Tibial artery (tissue), 4 donors: ENCODE data around the gene SELL.
"Not testable (repeated sequence)": the region's sequence is repeated elsewhere in the genome, so short reads cannot be mapped to it uniquely, and the experiment has no call there.

Source experiments
- DNase-seq, 2 donors: peaks; one replicate each; pipeline ENCODE4 v3.0.0-alpha.2; 2019
- H3K27ac ChIP-seq, 2 donors: fragments of 200-600 bp; sonication (generic) in 1 of 2; 1 replicate in 1 of 2; 2 replicates in 1 of 2; pipeline ENCODE4 v1.5.1; 2018 to 2019; ENCODE audit warnings: mild to moderate bottlenecking in 1 of 2
- H3K27me3 ChIP-seq, 2 donors: fragments of 200-600 bp; sonication (generic) in 1 of 2; one replicate each; pipeline versions ENCODE4 v1.5.1 to v1.6.0; 2016 to 2019
- H3K36me3 ChIP-seq, 3 donors: fragments of 200-600 bp; sonication (generic) in 2 of 3; one replicate each; pipeline ENCODE4 v1.5.1; 2016 to 2019; ENCODE audit warnings: mild to moderate bottlenecking in 2 of 3
- H3K4me1 ChIP-seq, 4 donors: fragments of 200-600 bp; sonication (generic) in 2 of 4; 1 replicate in 3 of 4; 2 replicates in 1 of 4; pipeline ENCODE4 v1.5.1; 2016 to 2019
- H3K4me3 ChIP-seq, 2 donors: fragments of 200-600 bp; sonication (generic) in 1 of 2; 1 replicate in 1 of 2; 2 replicates in 1 of 2; pipeline ENCODE4 v1.5.1; 2018 to 2019; ENCODE audit warnings: mild to moderate bottlenecking in 2 of 2
- H3K9me3 ChIP-seq, 3 donors: fragments of 200-600 bp; sonication (generic) in 1 of 3; one replicate each; pipeline ENCODE4 v1.5.1; 2016 to 2019
- CTCF ChIP-seq, 2 experiments: fragments of 200-600 bp in 1 of 2; fragments of 450-650 bp in 1 of 2; IDR thresholded peaks; one replicate each; pipeline ENCODE4 v1.5.1; 2017 to 2019; ENCODE audit warnings: antibody characterized with exemption in 2 of 2, mild to moderate bottlenecking in 1 of 2, moderate library complexity in 1 of 2
- intact Hi-C: fragments of 100-400 bp; cut with DNase I; formaldehyde crosslinking; loops from one replicate; pipeline ENCODE4 v1.15.0; 2023; ENCODE audit warnings: low total_unique reads

Gene SELL

GRCh38 chr1:169667227-169667639, 44.2 kb downstream of the SELL start:
- H3K4me1 ChIP-seq, H3K36me3 ChIP-seq, DNase-seq, H3K9me3 ChIP-seq, intact Hi-C loops, H3K27me3 ChIP-seq, H3K27ac ChIP-seq, H3K4me3 ChIP-seq: not testable (repeated sequence)

GRCh38 chr1:169662680-169663079, 48.7 kb downstream of the SELL start:
- intact Hi-C loops, H3K36me3 ChIP-seq, DNase-seq, H3K4me3 ChIP-seq, H3K27ac ChIP-seq, H3K27me3 ChIP-seq, H3K9me3 ChIP-seq, H3K4me1 ChIP-seq: not testable (repeated sequence)

- DNase-seq, H3K4me3 ChIP-seq, H3K27ac ChIP-seq, intact Hi-C loops, H3K4me1 ChIP-seq, H3K27me3 ChIP-seq, H3K36me3 ChIP-seq, H3K9me3 ChIP-seq: not testable (repeated sequence)
These were observed 50.4 kb downstream of the SELL start for GRCh38 chr1:169661066-169661465.

- H3K4me3 ChIP-seq, DNase-seq, H3K27ac ChIP-seq, intact Hi-C loops, H3K36me3 ChIP-seq, H3K9me3 ChIP-seq, H3K4me1 ChIP-seq, H3K27me3 ChIP-seq: not testable (repeated sequence)
These were observed 52.6 kb downstream of the SELL start for GRCh38 chr1:169658777-169659176.

GRCh38 chr1:169653873-169654272, 57.5 kb downstream of the SELL start:
- H3K27me3 ChIP-seq, result no peaks in the 10 kb centered on the region
- intact Hi-C loops, result no loop called here
- H3K4me3 ChIP-seq, result no peak overlapping the region
- DNase-seq, result no peak
- TF ChIP-seq CTCF (IDR thresholded peaks at IDR 0.05), result no peak
- H3K27ac ChIP-seq, result no peak overlapping the region
- H3K4me1 ChIP-seq, result no peaks in the 10 kb centered on the region
- H3K36me3 ChIP-seq, result no peaks in the 10 kb centered on the region
- H3K9me3 ChIP-seq, result no peaks in the 10 kb centered on the region

- Histone ChIP-seq H3K36me3 (no peaks in the 10 kb centered on the region), H3K4me1 (no peaks in the 10 kb centered on the region), H3K27me3 (no peaks in the 10 kb centered on the region), H3K9me3 (no peaks in the 10 kb centered on the region), H3K4me3 (no peak overlapping the region), H3K27ac (no peak overlapping the region)
- no peak for DNase-seq
- TF ChIP-seq CTCF (IDR thresholded peaks at IDR 0.05), result no peak
- intact Hi-C loops, result no loop called here
These were observed 60.4 kb downstream of the SELL start for GRCh38 chr1:169651035-169651434.

- no peaks in the 10 kb centered on the region for H3K36me3 ChIP-seq
- H3K9me3 ChIP-seq, result no peaks in the 10 kb centered on the region
- no peak for DNase-seq
- no peak overlapping the region for H3K27ac ChIP-seq
- intact Hi-C loops, result no loop called here
- H3K27me3 ChIP-seq, result no peaks in the 10 kb centered on the region
- TF ChIP-seq CTCF (IDR thresholded peaks at IDR 0.05), result no peak
- H3K4me3 ChIP-seq, result no peak overlapping the region
- no peaks in the 10 kb centered on the region for H3K4me1 ChIP-seq
These were observed 60.9 kb downstream of the SELL start for GRCh38 chr1:169650551-169650950.

GRCh38 chr1:169648709-169649108, 62.7 kb downstream of the SELL start:
- no peaks in the 10 kb centered on the region for H3K4me1 ChIP-seq
- no peaks in the 10 kb centered on the region for H3K36me3 ChIP-seq
- H3K27me3 ChIP-seq, result no peaks in the 10 kb centered on the region
- no peaks in the 10 kb centered on the region for H3K9me3 ChIP-seq
- intact Hi-C loops, result no loop called here
- DNase-seq, result no peak
- no peak overlapping the region for H3K27ac ChIP-seq
- TF ChIP-seq CTCF (IDR thresholded peaks at IDR 0.05), result no peak
- no peak overlapping the region for H3K4me3 ChIP-seq
